Measurements from ENCODE around the gene BRSK2.

DNA sequence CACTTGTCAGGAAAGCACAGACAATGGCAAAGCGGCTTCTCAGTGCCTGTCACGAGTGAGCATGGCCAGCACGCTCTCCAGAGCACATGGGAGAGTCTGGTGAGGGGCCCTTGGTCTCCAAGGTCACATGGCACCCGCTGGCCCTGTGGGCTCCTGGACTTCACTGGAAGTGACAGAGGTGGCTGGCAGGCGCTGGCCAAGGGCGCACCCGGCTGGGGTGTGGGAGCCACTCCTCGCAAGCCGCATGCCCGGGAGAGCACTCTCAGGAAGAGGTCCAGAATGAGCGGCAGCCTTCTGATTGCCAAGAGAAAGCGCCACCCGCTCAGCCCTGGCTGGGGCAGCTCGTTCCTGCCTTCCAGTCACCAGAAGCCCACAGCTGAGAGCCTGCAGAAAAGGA, 114.0 kb downstream of the BRSK2 start:
- TF ChIP-seq POLR2A (IDR thresholded peaks at IDR 0.05) = no peak
- TF ChIP-seq, protein P1, sequence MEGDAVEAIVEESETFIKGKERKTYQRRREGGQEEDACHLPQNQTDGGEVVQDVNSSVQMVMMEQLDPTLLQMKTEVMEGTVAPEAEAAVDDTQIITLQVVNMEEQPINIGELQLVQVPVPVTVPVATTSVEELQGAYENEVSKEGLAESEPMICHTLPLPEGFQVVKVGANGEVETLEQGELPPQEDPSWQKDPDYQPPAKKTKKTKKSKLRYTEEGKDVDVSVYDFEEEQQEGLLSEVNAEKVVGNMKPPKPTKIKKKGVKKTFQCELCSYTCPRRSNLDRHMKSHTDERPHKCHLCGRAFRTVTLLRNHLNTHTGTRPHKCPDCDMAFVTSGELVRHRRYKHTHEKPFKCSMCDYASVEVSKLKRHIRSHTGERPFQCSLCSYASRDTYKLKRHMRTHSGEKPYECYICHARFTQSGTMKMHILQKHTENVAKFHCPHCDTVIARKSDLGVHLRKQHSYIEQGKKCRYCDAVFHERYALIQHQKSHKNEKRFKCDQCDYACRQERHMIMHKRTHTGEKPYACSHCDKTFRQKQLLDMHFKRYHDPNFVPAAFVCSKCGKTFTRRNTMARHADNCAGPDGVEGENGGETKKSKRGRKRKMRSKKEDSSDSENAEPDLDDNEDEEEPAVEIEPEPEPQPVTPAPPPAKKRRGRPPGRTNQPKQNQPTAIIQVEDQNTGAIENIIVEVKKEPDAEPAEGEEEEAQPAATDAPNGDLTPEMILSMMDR (IDR thresholded peaks at IDR 0.05 in 4 of 5, conservative IDR thresholded peaks at IDR 0.05 in 1 of 5) = no peak
